SW480 (cell line): ENCODE results near the gene DNAH3.
"Not testable (repeated sequence)": the region's sequence is repeated elsewhere in the genome, so short reads cannot be mapped to it uniquely, and the experiment has no call there.

ENCODE experiments used
- DNase-seq: peaks from one replicate; pipeline ENCODE4 v3.0.0-alpha.2; 2016; ENCODE audit warnings: low spot score

The DNAH3 gene

DNA sequence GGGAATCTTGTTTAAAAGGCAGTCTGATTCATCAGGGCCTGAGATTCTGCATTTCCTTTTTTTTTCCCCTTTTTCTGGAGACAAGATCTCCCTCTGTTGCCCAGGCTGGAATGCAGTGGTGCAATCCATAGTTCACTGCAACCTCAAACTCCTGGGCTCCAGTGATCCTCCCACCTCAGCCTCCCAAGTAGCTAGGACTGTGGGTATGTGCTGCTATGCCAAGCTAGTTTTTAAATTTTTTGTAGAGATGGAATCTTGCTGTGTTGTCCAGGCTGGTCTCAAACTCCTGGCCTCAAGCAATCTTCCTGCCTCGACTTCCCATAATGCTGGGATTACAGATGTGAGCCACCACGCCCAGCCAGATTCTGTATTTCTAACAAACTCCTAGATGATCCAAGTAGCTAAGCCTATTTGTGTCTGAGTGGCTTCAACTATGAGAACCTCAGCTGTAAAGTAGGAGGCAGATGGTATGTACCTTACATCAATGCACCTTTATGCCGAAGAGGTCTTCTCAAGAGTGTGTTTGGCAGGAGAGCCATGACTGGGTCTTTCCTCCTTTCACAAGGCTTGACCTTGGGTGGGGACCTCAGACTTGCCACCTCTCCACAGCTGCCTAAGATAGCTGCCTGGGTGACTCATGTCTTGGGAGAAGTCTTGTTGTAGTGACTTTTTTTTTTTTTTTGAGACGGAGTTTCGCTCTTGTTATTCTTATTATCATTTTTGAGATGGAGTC is 18.8 kb upstream of the DNAH3 start:
- no peak for DNase-seq

- no peak for DNase-seq
These were observed 17.4 kb upstream of the DNAH3 start for GRCh38 chr16:21167929-21168602.

DNA sequence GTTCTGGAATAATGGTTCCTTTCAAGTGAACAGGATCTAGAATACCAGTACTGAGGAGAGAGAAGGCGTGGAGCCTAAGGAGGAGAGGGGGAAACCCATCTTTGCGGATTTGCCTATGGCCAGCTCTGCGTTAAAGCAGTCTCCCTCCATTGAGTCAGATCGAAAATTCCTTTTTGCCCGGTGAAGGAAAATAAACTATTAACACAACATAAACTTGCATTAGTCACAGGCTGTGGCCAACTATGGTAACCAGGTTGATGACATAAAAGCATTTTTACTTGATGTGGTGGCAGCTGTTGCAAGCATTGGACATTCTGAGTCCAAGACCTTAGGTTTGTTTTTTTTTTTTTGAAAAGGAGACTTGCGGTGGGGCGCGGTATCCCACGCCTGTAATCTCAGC is 16.7 kb upstream of the DNAH3 start:
- DNase-seq = peak; percentile 95

DNA sequence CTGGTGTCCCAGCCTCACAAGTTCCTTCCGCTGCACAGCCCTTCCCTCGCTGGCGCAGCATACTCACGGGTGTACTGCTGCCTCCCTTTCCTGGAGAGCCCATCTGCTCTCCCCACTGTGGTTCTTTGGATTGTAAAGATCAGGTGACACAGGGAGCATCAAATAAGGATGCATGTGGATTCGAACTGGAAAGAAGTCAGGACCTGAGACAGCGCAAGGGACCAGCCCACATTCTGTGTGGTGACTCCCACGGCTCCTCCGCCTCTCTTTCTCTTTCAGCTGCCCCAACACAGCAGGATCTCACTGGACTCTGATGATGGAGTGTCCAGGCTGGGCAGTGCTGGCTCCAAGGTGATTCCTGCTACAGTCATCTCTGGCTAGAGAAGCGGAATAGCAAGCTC is 15.9 kb upstream of the DNAH3 start:
- DNase-seq = peak; percentile 23

DNA sequence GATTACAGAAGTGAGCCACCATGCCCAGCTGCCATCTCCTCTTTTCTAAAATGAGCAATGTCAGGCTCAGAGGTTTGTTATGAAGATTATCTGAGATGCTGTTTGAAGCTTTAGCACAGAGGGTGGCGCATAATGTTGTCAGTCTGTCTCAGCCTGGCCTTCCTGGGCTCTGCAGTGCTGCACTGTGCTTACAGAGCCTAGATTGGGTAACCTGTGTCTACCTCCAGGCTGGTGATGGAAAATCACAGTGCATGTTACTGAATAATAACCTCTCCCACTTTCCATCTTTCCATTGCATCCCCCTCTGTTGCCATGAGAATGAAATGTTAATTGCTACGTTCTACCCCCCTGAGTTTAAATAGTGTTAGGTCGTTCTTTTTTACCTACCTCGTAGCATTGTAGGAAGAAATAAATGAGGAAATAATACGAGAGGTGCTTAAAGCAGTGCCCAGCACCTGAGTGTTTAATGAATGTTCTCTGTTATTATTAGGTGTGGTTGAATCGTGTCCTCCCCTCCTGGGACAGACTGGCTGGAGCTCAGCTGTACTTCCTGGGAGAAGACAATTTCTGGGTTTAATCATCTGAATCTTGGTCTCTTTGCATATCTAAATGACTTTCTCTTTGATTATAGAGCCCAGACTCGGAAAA is 14.0 kb upstream of the DNAH3 start:
- DNase-seq = no peak

GRCh38 chr16:21163576-21163975 is 12.9 kb upstream of the DNAH3 start:
- no peak for DNase-seq

DNA sequence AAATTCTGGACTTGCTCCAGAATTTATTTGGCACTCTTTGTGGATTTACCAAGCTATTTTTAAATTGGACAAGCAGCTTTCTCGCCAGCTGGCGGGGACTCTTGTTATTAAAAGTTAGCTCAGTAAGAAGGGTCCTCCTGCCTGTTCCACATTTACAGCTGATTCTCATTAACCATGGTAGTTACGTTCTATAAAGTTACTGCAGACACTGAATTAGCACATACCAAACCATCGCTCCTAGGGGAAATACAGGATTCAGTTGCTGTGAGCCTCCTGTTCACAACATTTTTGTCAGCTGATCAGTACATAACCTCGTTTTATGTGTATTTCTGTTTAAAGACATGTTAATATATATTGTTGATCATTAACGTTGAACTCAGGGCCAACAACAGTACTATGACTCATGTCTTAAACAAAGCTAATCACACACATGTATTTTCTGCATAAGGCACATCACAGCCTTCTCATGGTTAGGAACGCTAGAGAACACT is 12.1 kb upstream of the DNAH3 start:
- DNase-seq = no peak

- no peak for DNase-seq
These were observed 10.6 kb upstream of the DNAH3 start for GRCh38 chr16:21161211-21161610.

- no peak for DNase-seq
These were observed 9.6 kb upstream of the DNAH3 start for GRCh38 chr16:21160276-21160675.

- DNase-seq = no peak
These were observed 8.8 kb upstream of the DNAH3 start for GRCh38 chr16:21159281-21159951.

GRCh38 chr16:21158208-21159110 is 7.8 kb upstream of the DNAH3 start, which contains the start of gene LDAF1:
Gene LDAF1, plus strand, starts transcription at chr16:21158674. Its CDS starts 2,509 bp downstream, at chr16:21161183.
- peak; percentile 52 for DNase-seq

GRCh38 chr16:21157632-21158031 is 7.0 kb upstream of the DNAH3 start:
- no peak for DNase-seq

DNA sequence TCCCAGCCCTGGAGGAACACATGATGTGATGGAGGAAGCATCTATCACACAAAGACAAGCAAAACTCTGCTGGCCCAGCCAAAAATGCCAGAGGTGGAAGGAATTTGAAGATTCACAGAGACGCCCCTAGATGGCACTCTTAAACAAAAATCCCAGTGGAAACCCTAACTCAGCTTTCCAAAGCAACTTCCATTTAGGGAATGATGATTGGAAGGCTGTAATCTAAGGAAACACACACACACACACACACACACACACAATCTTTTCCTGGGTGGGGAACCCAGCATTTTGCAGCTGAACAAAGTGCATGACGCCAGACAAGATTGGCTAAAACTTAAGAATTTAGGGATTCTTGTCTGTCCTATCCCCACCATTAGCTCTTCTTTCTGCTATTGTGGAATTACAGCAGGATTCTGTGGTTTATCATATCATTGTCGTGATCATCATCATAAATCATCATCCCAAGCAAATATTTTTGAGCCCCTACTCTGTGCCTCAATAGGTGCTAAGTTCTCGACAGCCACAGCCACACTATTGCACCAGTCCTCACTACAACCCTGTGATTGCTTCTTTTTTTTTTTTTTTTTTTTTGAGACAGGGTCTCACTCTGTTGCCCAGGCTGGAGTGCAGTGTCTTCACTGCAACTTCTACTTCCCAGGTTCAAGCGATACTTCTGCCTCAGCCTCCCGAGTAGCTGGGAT is 6.3 kb upstream of the DNAH3 start:
- peak; percentile 80 for DNase-seq

GRCh38 chr16:21156011-21156410 is 5.4 kb upstream of the DNAH3 start:
- DNase-seq = not testable (repeated sequence)

DNA sequence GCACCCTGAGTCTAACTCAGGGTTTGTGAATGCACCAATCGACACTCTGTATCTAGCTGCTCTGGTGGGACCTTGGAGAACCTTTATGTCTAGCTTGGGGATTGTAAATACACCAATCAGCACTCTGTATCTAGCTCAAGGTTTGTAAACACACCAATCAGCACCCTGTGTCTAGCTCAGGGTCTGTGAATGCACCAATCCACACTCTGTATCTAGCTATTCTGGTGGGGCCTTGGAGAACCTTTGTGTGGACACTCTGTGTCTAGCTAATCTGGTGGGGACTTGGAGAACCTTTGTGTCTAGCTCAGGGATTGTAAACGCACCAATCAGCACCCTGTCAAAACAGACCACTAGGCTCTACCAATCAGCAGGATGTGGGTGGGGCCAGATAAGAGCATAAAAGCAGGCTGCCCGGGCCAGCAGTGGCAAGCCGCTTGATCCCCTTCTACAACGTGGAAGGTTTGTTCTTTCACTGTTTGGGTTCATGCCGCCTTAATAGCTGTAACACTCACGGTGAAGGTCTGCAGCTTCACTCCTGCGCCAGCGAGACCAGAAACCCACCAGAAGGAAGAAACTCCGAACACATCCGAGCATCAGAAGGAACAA is 2.6 kb upstream of the DNAH3 start:
- not testable (repeated sequence) for DNase-seq

- DNase-seq = not testable (repeated sequence)
These were observed 1.7 kb upstream of the DNAH3 start for GRCh38 chr16:21152160-21153030.

GRCh38 chr16:21145738-21146137 is 4.9 kb downstream of the DNAH3 start:
- DNase-seq = no peak

DNA sequence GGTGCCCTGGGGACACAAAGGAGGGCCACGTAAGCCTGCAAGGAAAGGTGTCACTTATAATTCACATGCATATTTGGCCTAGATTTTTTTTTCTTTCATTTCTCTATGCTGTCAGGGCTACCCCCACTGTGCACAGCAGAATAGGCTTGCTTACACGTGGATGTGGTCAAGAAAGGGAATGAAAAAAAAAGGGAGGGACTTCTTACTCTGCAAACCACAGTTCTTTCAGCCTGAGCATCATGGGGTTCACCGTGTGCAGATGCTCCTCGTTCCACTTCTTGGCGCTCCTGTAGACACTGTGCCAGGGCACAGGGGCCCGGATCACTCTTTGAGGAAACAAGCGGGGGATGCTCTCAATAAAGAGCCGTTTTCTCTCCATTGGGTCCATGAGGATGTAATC is 16.6 kb downstream of the DNAH3 start:
- no peak for DNase-seq

DNA sequence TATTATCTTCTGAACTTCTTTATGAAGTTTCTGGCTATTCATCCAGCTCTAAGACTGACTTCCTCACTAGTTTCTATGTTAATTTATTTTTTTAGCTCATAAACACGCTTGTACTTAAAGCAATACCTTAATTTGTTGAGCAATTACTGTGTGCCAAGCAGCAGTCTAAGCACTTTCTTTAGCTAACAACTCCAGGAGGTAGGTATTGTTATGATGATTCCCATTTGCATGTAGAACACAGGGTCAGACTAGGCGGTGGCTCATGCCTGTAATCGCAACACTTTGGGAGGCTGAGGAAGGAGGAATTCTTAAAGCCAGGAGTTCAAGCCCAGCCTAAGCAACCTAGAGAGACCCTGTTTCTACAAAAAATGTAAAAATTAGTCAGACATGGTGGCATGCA is 19.8 kb downstream of the DNAH3 start:
- DNase-seq = no peak
